ENCODE data around the gene TECR.

The TECR gene

GRCh38 chr19:14571695-14572490, 42.5 kb downstream of the TECR start, which contains the start of gene NDUFB7:
NDUFB7 (minus strand) TSS chr19:14572066; CDS start chr19:14572000, 66 bp downstream.
- peak; percentile 93 for TF ChIP-seq CTCF (IDR thresholded peaks at IDR 0.05; ENCODE audit: low read depth, low read length)
- peak; percentile 93 for DNase-seq
- Histone ChIP-seq H3K27ac (peak within 1 kb of the TSS; percentile 91), H3K27me3 (ENCODE audit: insufficient read depth, low read depth, severe bottlenecking) (no peaks in the 10 kb centered on the region), H3K9me3 (ENCODE audit: severe bottlenecking) (no peaks in the 10 kb centered on the region), H3K36me3 (peaks cover 4% of the 10 kb centered on the region), H3K4me3 (ENCODE audit: low read depth, low read length) (peak within 1 kb of the TSS; percentile 85)

- H3K9me3 ChIP-seq (ENCODE audit: severe bottlenecking), result no peaks in the 10 kb centered on the region
- no peaks in the 10 kb centered on the region for H3K27me3 ChIP-seq (ENCODE audit: insufficient read depth, low read depth, severe bottlenecking)
- no peaks in the 10 kb centered on the region for H3K36me3 ChIP-seq
- no peak overlapping the region for H3K27ac ChIP-seq
- no peak for DNase-seq
- no peak overlapping the region for H3K4me3 ChIP-seq (ENCODE audit: low read depth, low read length)
- no peak for TF ChIP-seq CTCF (IDR thresholded peaks at IDR 0.05; ENCODE audit: low read depth, low read length)
These were observed 46.1 kb downstream of the TECR start for GRCh38 chr19:14575428-14575980.

- no peaks in the 10 kb centered on the region for H3K36me3 ChIP-seq
- no peak overlapping the region for H3K4me3 ChIP-seq (ENCODE audit: low read depth, low read length)
- H3K27me3 ChIP-seq (ENCODE audit: insufficient read depth, low read depth, severe bottlenecking), result no peaks in the 10 kb centered on the region
- no peak overlapping the region for H3K27ac ChIP-seq
- no peaks in the 10 kb centered on the region for H3K9me3 ChIP-seq (ENCODE audit: severe bottlenecking)
- no peak for TF ChIP-seq CTCF (IDR thresholded peaks at IDR 0.05; ENCODE audit: low read depth, low read length)
- no peak for DNase-seq
These were observed 47.0 kb downstream of the TECR start for GRCh38 chr19:14576363-14576762.

- H3K36me3 ChIP-seq, result no peaks in the 10 kb centered on the region
- TF ChIP-seq CTCF (IDR thresholded peaks at IDR 0.05; ENCODE audit: low read depth, low read length), result no peak
- H3K9me3 ChIP-seq (ENCODE audit: severe bottlenecking), result no peaks in the 10 kb centered on the region
- H3K4me3 ChIP-seq (ENCODE audit: low read depth, low read length), result no peak overlapping the region
- no peaks in the 10 kb centered on the region for H3K27me3 ChIP-seq (ENCODE audit: insufficient read depth, low read depth, severe bottlenecking)
- peak overlapping the region; percentile 63 for H3K27ac ChIP-seq
- DNase-seq, result no peak
These were observed 47.9 kb downstream of the TECR start for GRCh38 chr19:14577264-14577663.

GRCh38 chr19:14577885-14578427, 48.6 kb downstream of the TECR start:
- peaks cover 6% of the 10 kb centered on the region for H3K27me3 ChIP-seq (ENCODE audit: insufficient read depth, low read depth, severe bottlenecking)
- no peaks in the 10 kb centered on the region for H3K9me3 ChIP-seq (ENCODE audit: severe bottlenecking)
- TF ChIP-seq CTCF (IDR thresholded peaks at IDR 0.05; ENCODE audit: low read depth, low read length), result peak; percentile 14; the same call in 1 of the 2 replicates
- H3K27ac ChIP-seq, result peak overlapping the region; percentile 63
- H3K36me3 ChIP-seq, result no peaks in the 10 kb centered on the region
- no peak overlapping the region for H3K4me3 ChIP-seq (ENCODE audit: low read depth, low read length)
- DNase-seq, result peak; percentile 86
